HCT116 (cell line): ENCODE data around the gene SERINC5. TPM values are rescaled to one million over a fixed set of nuclear protein-coding genes. Genes with fewer than 3 reads are reported as not detected.

ENCODE experiments used
- ATAC-seq: fragments of 200-7000 bp; cut with Tn5 transposase; 2 replicates; pipeline ENCODE4 v1.9.1; 2020; ENCODE audit warnings: mild to moderate bottlenecking, moderate library complexity
- BruUV-seq: library from RNA; stranded (reverse); fragments of 400-500 nt; replicated peaks from 2 replicates; lab custom pipeline; 2021; lab: Mats Ljungman, UMichigan
- CTCF ChIA-PET: fragments of 300-600 bp; sonication (Branson Sonifier 250); formaldehyde crosslinking; loops from one replicate; lab custom pipeline; 2021; ENCODE audit warnings: antibody characterized with exemption; lab: Charles Lee
- POLR2A ChIA-PET: fragments of 300-600, 350-600 bp; sonication (Branson Sonifier 250); formaldehyde crosslinking; loops from one replicate; lab custom pipeline; 2021; ENCODE audit warnings: antibody characterized with exemption; lab: Charles Lee
- RAD21 ChIA-PET, 2 experiments: fragments of 300-600 bp; sonication (Branson Sonifier 250); formaldehyde crosslinking; loops; one replicate each; lab custom pipeline; 2023; ENCODE audit warnings: low total read pairs in 2 of 2; ENCODE audit not compliant: uncharacterized antibody in 2 of 2, unreplicated experiment in 2 of 2, low non-redundant PET in 1 of 2; lab: Charles Lee
- DNase-seq: peaks from one replicate; pipeline ENCODE4 v3.0.0-alpha.2; 2010; ENCODE audit warnings: low read depth, low spot score
- H2AFZ ChIP-seq: fragments of 200-600 bp; shearing (Covaris generic), sonication (generic); 2 replicates; pipeline ENCODE4 v1.6.1; 2017; ENCODE audit warnings: low read depth, mixed run types, mixed read lengths, antibody characterized with exemption, low read length; ENCODE audit not compliant: poor library complexity, severe bottlenecking
- H3K27ac ChIP-seq: 2 replicates; pipeline ENCODE4 v1.5.1; 2012; ENCODE audit warnings: low read depth, low read length
- H3K27me3 ChIP-seq: fragments of 200-600 bp; sonication (generic); 2 replicates; pipeline ENCODE4 v1.6.1; 2016; ENCODE audit warnings: mixed run types, low read length, mixed read lengths; ENCODE audit not compliant: insufficient read depth
- H3K36me3 ChIP-seq, 2 experiments: fragments of 200-500 bp in 1 of 2; fragments of 200-600 bp in 1 of 2; sonication (Bioruptor generic) in 1 of 2; sonication (generic) in 1 of 2; 2 replicates each; pipeline versions ENCODE4 v1.5.1 to v1.6.1; 2014 to 2016; ENCODE audit warnings: low read length in 2 of 2, inconsistent platforms in 1 of 2, mixed read lengths in 1 of 2, mixed run types in 1 of 2; ENCODE audit not compliant: insufficient read depth in 2 of 2, control insufficient read depth in 1 of 2
- H3K4me1 ChIP-seq, 2 experiments: fragments of 200-600 bp in 1 of 2; sonication (generic) in 1 of 2; 2 replicates each; pipeline versions ENCODE4 v1.5.1 to v1.6.1; 2012 to 2017; ENCODE audit warnings: low read length in 2 of 2, inconsistent platforms in 1 of 2, mild to moderate bottlenecking in 1 of 2, mixed read lengths in 1 of 2, mixed run types in 1 of 2, moderate library complexity in 1 of 2; ENCODE audit not compliant: insufficient read depth in 2 of 2, control insufficient read depth in 1 of 2
- H3K4me2 ChIP-seq: fragments of 200-600 bp; sonication (generic); 2 replicates; pipeline ENCODE4 v1.6.1; 2017; ENCODE audit warnings: mixed run types, low read length, mixed read lengths
- H3K4me3 ChIP-seq, 2 experiments: fragments of 200-600 bp in 1 of 2; sonication (generic) in 1 of 2; replicated peaks in 1 of 2; 2 replicates each; pipeline ENCODE4 v1.5.1; 2011 to 2016; ENCODE audit warnings: low read length in 2 of 2, control low read depth in 1 of 2, low read depth in 1 of 2, mild to moderate bottlenecking in 1 of 2, mixed read lengths in 1 of 2, mixed run types in 1 of 2
- H3K79me2 ChIP-seq: fragments of 200-600 bp; sonication (generic); 2 replicates; pipeline ENCODE4 v1.6.1; 2017; ENCODE audit warnings: mild to moderate bottlenecking, mixed run types, low read length, moderate library complexity, mixed read lengths; ENCODE audit not compliant: insufficient read depth
- H3K9ac ChIP-seq: fragments of 200-600 bp; sonication (generic); 2 replicates; pipeline ENCODE4 v1.6.1; 2016; ENCODE audit warnings: low read length, mixed read lengths
- H3K9me2 ChIP-seq: fragments of 200-600 bp; sonication (generic), shearing (Covaris generic); 2 replicates; pipeline ENCODE4 v1.6.1; 2017; ENCODE audit warnings: mixed run types, mild to moderate bottlenecking, moderate library complexity; ENCODE audit not compliant: insufficient read depth
- H3K9me3 ChIP-seq, 2 experiments: fragments of 200-500 bp in 1 of 2; fragments of 200-600 bp in 1 of 2; sonication (Bioruptor generic) in 1 of 2; sonication (generic) in 1 of 2; 2 replicates each; pipeline ENCODE4 v1.6.1; 2014 to 2017; ENCODE audit warnings: low read length in 2 of 2, mixed read lengths in 2 of 2, inconsistent platforms in 1 of 2, low read depth in 1 of 2, mild to moderate bottlenecking in 1 of 2, mixed run types in 1 of 2, moderate library complexity in 1 of 2; ENCODE audit not compliant: control insufficient read depth in 1 of 2, insufficient read depth in 1 of 2
- H4K20me1 ChIP-seq: fragments of 200-600 bp; sonication (generic), shearing (Covaris generic); 2 replicates; pipeline ENCODE4 v1.6.1; 2017; ENCODE audit warnings: mixed run types, mild to moderate bottlenecking, moderate library complexity; ENCODE audit not compliant: insufficient read depth
- CBX3 ChIP-seq: IDR thresholded peaks from 2 replicates; pipeline ENCODE4 v1.6.1; 2012; ENCODE audit warnings: low read depth
- EZH2phosphoT487 ChIP-seq: fragments of 200-600 bp; IDR thresholded peaks from 2 replicates; pipeline ENCODE4 v1.6.1; 2018; ENCODE audit warnings: antibody characterized with exemption, borderline replicate concordance
- SP1 ChIP-seq: IDR thresholded peaks from 2 replicates; pipeline ENCODE4 v1.6.1; 2012; ENCODE audit warnings: low read depth
- YY1 ChIP-seq: IDR thresholded peaks from 2 replicates; pipeline ENCODE4 v1.6.1; 2011; ENCODE audit warnings: low read length, low read depth, moderate library complexity, mild to moderate bottlenecking; ENCODE audit not compliant: insufficient replicate concordance; ENCODE audit errors: extremely low read depth
- ZBTB33 ChIP-seq: IDR thresholded peaks from 2 replicates; pipeline ENCODE4 v1.6.1; 2011; ENCODE audit warnings: mild to moderate bottlenecking, low read length, moderate library complexity; ENCODE audit not compliant: insufficient replicate concordance; ENCODE audit errors: extremely low read depth
- ZNF274 ChIP-seq: fragments of 200-500 bp; sonication (Bioruptor generic); IDR thresholded peaks from 2 replicates; pipeline ENCODE4 v1.6.1; 2014; ENCODE audit warnings: mild to moderate bottlenecking, low read depth, low read length, inconsistent platforms
- intact Hi-C: fragments of 100-400 bp; cut with micrococcal nuclease; formaldehyde crosslinking; loops from 2 replicates; pipeline ENCODE4 v1.10.0; 2022
- total RNA-seq: library from RNA; stranded (reverse); gene quantifications from one replicate; pipeline ENCODE4 v1.2.1, GENCODE V29; 2021; ENCODE audit not compliant: unreplicated experiment
- TF ChIP-seq, protein P1 (sequence below): IDR thresholded peaks from 2 replicates; pipeline ENCODE4 v1.6.1; 2012
- TF ChIP-seq, protein P2 (sequence below), 3 experiments: fragments of 200-600 bp in 1 of 3; sonication (generic) in 1 of 3; IDR thresholded peaks in 2 of 3; conservative IDR thresholded peaks in 1 of 3; 2 replicates each; pipeline ENCODE4 v1.5.1; 2012 to 2017; ENCODE audit warnings: low read depth in 2 of 3, low read length in 2 of 3, antibody characterized with exemption in 1 of 3, borderline replicate concordance in 1 of 3, control low read depth in 1 of 3, mild to moderate bottlenecking in 1 of 3, mixed read lengths in 1 of 3, mixed run types in 1 of 3, moderate library complexity in 1 of 3; ENCODE audit not compliant: insufficient read depth in 1 of 3

SERINC5 gene
- total RNA-seq, 1 experiment from 2014 or later = 39.3 TPM

DNA sequence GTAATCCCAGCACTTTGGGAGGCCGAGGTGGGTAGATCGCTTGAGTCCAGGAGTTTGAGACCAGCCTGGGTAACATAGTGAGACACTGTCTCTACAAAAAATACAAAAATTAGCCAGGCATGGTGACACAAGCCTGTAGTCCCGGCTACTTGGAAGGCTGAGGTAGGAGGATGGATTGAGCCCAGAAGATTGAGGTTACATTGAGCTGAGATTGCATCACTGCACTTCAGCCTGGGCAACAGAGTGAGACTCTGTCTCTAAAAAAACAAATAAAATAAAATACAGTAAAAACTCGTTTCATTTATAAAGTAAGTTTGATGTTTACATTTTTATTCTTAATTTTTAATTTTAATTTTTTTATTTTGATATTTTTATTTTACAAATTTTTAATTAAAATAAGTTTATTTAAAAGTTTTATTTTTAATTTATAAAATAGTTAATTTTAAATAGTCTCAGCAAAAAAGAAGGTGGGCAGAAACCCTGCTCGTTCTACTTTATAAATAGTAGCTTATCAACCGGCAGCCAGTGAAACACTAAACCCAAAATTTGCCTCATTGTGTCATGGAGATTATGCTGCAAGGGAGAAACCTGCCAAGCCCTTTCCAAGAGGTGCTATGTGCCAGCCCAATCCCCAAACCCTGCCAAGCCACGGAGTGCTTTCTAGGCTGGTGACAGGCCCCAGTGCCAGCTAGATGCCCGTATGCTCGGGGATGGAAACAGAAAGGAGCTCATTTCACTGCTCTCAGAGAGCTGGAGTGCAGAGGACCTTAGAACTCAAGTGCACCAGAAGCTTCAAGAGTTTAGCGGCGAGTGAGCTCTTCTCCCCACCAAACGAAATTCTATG lies 38.9 kb downstream of the SERINC5 start (continued):
- TF ChIP-seq ZBTB33 = no peak

- Histone ChIP-seq H3K79me2 (peaks cover 8% of the 10 kb centered on the region), H3K9me3 (no peaks in the 10 kb centered on the region), H3K4me1 (peaks cover 13 to 17% of the 10 kb centered on the region in 2 experiments), H3K4me2 (no peak overlapping the region), H3K36me3 (no peaks in the 10 kb centered on the region), H2AFZ (no peak overlapping the region), H4K20me1 (no peaks in the 10 kb centered on the region), H3K9ac (no peak overlapping the region), H3K27me3 (no peaks in the 10 kb centered on the region), H3K9me2 (no peaks in the 10 kb centered on the region), H3K4me3 (no peak overlapping the region), H3K27ac (no peak overlapping the region)
- DNase-seq = no peak
- ChIA-PET RAD21 (no interaction called here), POLR2A (no interaction called here), CTCF (no interaction called here)
- no TSS peak for BruUV-seq
- ATAC-seq = no peak
- TF ChIP-seq EZH2phosphoT487 = no peak
- no peak for TF ChIP-seq CBX3
- TF ChIP-seq, protein P1, sequence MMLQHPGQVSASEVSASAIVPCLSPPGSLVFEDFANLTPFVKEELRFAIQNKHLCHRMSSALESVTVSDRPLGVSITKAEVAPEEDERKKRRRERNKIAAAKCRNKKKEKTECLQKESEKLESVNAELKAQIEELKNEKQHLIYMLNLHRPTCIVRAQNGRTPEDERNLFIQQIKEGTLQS = no peak
- no peak for TF ChIP-seq SP1
- TF ChIP-seq, protein P2, sequence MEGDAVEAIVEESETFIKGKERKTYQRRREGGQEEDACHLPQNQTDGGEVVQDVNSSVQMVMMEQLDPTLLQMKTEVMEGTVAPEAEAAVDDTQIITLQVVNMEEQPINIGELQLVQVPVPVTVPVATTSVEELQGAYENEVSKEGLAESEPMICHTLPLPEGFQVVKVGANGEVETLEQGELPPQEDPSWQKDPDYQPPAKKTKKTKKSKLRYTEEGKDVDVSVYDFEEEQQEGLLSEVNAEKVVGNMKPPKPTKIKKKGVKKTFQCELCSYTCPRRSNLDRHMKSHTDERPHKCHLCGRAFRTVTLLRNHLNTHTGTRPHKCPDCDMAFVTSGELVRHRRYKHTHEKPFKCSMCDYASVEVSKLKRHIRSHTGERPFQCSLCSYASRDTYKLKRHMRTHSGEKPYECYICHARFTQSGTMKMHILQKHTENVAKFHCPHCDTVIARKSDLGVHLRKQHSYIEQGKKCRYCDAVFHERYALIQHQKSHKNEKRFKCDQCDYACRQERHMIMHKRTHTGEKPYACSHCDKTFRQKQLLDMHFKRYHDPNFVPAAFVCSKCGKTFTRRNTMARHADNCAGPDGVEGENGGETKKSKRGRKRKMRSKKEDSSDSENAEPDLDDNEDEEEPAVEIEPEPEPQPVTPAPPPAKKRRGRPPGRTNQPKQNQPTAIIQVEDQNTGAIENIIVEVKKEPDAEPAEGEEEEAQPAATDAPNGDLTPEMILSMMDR (IDR thresholded peaks at IDR 0.05 in 2 of 3, conservative IDR thresholded peaks at IDR 0.05 in 1 of 3; ENCODE audit: borderline replicate concordance in 1 of 3, insufficient read depth in 1 of 3, low read depth in 2 of 3, low read length in 2 of 3) = no peak
- no peak for TF ChIP-seq YY1
- TF ChIP-seq ZNF274 = no peak
- intact Hi-C loops = no loop called here
Observed at GRCh38 chr5:80216096-80216495, 39.8 kb downstream of the SERINC5 start.
